Neural progenitor cell (in vitro differentiated cells): ENCODE results near the gene CACNA1C.

Experiments
- EZH2 ChIP-seq: fragments of 200-600 bp; sonication (generic); IDR thresholded peaks from 2 replicates; pipeline ENCODE4 v1.6.1; 2017; ENCODE audit warnings: antibody characterized with exemption, mild to moderate bottlenecking, moderate library complexity
- EZH2phosphoT487 ChIP-seq: fragments of 200-600 bp; sonication (generic); IDR thresholded peaks from 2 replicates; pipeline ENCODE4 v1.6.1; 2017; ENCODE audit warnings: antibody characterized with exemption
- TF ChIP-seq, protein P1 (sequence below): fragments of 200-600 bp; sonication (generic); IDR thresholded peaks from 2 replicates; pipeline ENCODE4 v1.5.1; 2017; ENCODE audit warnings: antibody characterized with exemption, mild to moderate bottlenecking

DNA sequence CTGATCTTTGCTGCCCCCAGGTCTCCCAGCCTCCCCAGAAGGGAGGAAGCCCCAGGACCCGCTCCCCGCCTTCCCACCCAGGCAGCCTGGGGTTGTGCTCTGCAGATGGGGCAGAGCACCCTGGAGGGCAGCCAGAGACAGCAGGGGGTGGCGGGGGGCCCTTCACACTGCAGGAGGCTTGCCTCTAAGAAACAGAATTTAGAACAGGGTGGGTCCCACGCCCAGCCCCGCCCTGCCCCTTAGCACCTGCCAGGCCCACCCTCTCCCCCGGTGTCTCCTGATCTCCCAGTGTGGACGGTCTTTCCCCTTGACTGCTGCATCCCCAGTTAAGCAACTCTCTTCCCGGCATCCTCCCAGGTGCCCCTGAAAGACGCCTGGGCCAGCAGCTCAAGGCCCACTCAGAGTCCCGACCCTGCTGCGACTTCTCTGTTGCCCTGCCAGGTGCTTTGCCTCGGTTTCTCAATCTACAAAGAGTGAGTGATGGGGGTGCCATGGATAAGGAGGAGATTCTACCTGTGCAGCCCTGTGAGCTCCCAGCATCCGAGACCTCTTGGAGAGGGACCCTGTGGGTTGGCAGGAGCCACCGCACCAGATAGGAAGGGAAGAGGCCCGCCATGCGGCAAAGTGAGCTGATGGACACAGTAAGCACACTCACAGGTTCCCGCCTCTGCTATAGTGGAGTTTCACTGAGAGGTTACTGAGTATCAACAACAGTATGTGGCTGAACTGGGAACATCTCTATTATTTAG is 414.8 kb downstream of the CACNA1C start:
- no peak for TF ChIP-seq EZH2phosphoT487
- no peak for TF ChIP-seq EZH2
- TF ChIP-seq, protein P1, sequence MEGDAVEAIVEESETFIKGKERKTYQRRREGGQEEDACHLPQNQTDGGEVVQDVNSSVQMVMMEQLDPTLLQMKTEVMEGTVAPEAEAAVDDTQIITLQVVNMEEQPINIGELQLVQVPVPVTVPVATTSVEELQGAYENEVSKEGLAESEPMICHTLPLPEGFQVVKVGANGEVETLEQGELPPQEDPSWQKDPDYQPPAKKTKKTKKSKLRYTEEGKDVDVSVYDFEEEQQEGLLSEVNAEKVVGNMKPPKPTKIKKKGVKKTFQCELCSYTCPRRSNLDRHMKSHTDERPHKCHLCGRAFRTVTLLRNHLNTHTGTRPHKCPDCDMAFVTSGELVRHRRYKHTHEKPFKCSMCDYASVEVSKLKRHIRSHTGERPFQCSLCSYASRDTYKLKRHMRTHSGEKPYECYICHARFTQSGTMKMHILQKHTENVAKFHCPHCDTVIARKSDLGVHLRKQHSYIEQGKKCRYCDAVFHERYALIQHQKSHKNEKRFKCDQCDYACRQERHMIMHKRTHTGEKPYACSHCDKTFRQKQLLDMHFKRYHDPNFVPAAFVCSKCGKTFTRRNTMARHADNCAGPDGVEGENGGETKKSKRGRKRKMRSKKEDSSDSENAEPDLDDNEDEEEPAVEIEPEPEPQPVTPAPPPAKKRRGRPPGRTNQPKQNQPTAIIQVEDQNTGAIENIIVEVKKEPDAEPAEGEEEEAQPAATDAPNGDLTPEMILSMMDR: no peak
